ENCODE data around the gene ZNF789. TPM values are rescaled to one million over a fixed set of nuclear protein-coding genes. Genes with fewer than 3 reads are reported as not detected.

The ZNF789 gene
- total and polyA plus RNA-seq, 2 of the 13 experiments (the other 11 are each of a cell fraction or from before 2014, with no cell fraction given) = 19.8 to 25.1 TPM

DNA sequence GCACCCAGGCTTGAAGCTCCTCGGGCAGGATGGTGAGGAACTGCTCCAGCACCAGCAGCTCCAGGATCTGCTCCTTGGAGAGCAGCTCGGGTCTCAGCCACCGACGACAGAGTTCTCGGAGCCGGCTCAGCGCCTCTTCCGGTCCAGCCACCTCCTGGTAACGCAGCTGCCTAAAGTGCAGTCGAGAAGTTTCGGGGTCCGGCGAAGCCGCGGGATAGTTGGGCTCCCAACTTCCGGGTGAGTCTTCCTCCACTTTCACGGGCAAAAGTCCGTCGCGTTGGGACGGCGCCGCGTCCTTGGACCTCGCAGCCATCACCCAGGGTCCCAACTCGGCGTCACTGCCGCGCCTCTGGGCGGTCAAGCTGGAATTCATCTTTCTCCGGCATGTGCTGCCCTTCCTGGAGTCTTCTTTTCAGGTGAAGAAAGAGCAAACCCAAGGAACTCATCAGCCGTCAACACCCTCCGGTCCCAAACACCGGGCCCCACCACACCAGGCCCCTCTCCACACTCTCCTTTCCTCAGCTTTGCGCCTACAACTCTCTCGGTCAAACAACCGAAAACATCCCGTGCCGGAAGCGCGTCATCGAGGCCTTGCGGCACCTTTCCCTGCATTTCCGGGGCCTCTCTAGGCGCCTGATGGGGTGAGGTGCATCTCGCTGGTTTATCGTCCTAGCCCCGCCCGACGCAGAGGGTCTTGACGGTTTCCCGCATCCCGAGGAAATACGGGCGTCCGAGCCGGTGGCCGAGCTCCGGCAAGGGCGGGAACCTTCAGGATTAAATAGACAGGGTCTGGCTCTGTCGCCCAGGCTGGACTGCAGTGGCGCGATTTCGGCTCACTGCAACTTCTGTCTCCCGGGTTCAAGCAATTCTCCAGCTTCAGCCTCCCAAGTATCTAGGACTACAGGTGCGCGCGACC is 27.3 kb downstream of the ZNF789 start, which contains the start of gene ZNF394 (continued):
- TF ChIP-seq, protein P1, sequence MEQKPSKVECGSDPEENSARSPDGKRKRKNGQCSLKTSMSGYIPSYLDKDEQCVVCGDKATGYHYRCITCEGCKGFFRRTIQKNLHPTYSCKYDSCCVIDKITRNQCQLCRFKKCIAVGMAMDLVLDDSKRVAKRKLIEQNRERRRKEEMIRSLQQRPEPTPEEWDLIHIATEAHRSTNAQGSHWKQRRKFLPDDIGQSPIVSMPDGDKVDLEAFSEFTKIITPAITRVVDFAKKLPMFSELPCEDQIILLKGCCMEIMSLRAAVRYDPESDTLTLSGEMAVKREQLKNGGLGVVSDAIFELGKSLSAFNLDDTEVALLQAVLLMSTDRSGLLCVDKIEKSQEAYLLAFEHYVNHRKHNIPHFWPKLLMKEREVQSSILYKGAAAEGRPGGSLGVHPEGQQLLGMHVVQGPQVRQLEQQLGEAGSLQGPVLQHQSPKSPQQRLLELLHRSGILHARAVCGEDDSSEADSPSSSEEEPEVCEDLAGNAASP (CRISPR knock-in tag; IDR thresholded peaks at IDR 0.05; ENCODE audit: borderline replicate concordance) = no peak
- TF ChIP-seq ZNF878 (CRISPR knock-in tag; IDR thresholded peaks at IDR 0.05) = no peak
- TF ChIP-seq ZNF746 (CRISPR knock-in tag; IDR thresholded peaks at IDR 0.05) = peak; percentile 72
- TF ChIP-seq GATAD1 (CRISPR knock-in tag; IDR thresholded peaks at IDR 0.05) = peak; percentile 98
- no peak for TF ChIP-seq ZNF549 (CRISPR knock-in tag; IDR thresholded peaks at IDR 0.05)
- peak; percentile 50 for TF ChIP-seq HNRNPLL (IDR thresholded peaks at IDR 0.05; ENCODE audit: low read depth, low read length, poor library complexity, severe bottlenecking)
- TF ChIP-seq ATF1 (CRISPR knock-in tag; IDR thresholded peaks at IDR 0.05) = peak; percentile 97
- TF ChIP-seq, protein P2, sequence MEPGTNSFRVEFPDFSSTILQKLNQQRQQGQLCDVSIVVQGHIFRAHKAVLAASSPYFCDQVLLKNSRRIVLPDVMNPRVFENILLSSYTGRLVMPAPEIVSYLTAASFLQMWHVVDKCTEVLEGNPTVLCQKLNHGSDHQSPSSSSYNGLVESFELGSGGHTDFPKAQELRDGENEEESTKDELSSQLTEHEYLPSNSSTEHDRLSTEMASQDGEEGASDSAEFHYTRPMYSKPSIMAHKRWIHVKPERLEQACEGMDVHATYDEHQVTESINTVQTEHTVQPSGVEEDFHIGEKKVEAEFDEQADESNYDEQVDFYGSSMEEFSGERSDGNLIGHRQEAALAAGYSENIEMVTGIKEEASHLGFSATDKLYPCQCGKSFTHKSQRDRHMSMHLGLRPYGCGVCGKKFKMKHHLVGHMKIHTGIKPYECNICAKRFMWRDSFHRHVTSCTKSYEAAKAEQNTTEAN (CRISPR knock-in tag; conservative IDR thresholded peaks at IDR 0.05) = no peak
- TF ChIP-seq GLI4 (CRISPR knock-in tag; IDR thresholded peaks at IDR 0.05; ENCODE audit: borderline replicate concordance) = peak; percentile 87; the same call in 1 of the 2 replicates
- TF ChIP-seq SMAD1 (CRISPR knock-in tag; IDR thresholded peaks at IDR 0.05; ENCODE audit: borderline replicate concordance, low read depth) = no peak
- TF ChIP-seq ZBTB7A (CRISPR knock-in tag; IDR thresholded peaks at IDR 0.05) = no peak
- no peak for TF ChIP-seq ZNF260 (CRISPR knock-in tag; IDR thresholded peaks at IDR 0.05; ENCODE audit: borderline replicate concordance, low read depth)
- TF ChIP-seq ZNF607 (CRISPR knock-in tag; IDR thresholded peaks at IDR 0.05; ENCODE audit: borderline replicate concordance) = peak; percentile 51; the same call in 1 of the 2 replicates
- TF ChIP-seq, protein P3, sequence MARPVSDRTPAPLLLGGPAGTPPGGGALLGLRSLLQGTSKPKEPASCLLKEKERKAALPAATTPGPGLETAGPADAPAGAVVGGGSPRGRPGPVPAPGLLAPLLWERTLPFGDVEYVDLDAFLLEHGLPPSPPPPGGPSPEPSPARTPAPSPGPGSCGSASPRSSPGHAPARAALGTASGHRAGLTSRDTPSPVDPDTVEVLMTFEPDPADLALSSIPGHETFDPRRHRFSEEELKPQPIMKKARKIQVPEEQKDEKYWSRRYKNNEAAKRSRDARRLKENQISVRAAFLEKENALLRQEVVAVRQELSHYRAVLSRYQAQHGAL (CRISPR knock-in tag; IDR thresholded peaks at IDR 0.05; ENCODE audit: not compliant biosample characterization) = peak; percentile 68
- TF ChIP-seq, protein P4, sequence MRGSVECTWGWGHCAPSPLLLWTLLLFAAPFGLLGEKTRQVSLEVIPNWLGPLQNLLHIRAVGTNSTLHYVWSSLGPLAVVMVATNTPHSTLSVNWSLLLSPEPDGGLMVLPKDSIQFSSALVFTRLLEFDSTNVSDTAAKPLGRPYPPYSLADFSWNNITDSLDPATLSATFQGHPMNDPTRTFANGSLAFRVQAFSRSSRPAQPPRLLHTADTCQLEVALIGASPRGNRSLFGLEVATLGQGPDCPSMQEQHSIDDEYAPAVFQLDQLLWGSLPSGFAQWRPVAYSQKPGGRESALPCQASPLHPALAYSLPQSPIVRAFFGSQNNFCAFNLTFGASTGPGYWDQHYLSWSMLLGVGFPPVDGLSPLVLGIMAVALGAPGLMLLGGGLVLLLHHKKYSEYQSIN (CRISPR knock-in tag; IDR thresholded peaks at IDR 0.05; ENCODE audit: borderline replicate concordance) = no peak

Measured in HepG2 (cell line).